Activated CD4-positive, alpha-beta T cell treated with anti-CD3 and anti-CD28 coated beads, Interleukin-10, Interleukin-2, amounts not matched to agents 100 ng/mL and 50 ng/mL, durations not matched to agents 16 hours and 8 hours (primary cell): ENCODE measurements around the gene CDK14.
"Not testable (repeated sequence)": the region's sequence is repeated elsewhere in the genome, so short reads cannot be mapped to it uniquely, and the experiment has no call there.

Experiments
- DNase-seq: peaks from one replicate; pipeline ENCODE4 v3.0.0-alpha.2; 2020

The CDK14 gene

GRCh38 chr7:90723866-90724265 is 127.7 kb downstream of the CDK14 start:
- no peak for DNase-seq

GRCh38 chr7:90726120-90726519 is 130.0 kb downstream of the CDK14 start:
- DNase-seq = no peak

- no peak for DNase-seq
Observed at GRCh38 chr7:90726623-90727022, 130.5 kb downstream of the CDK14 start.

GRCh38 chr7:90727412-90727811 is 131.3 kb downstream of the CDK14 start:
- DNase-seq = no peak

- DNase-seq = no peak
Observed at GRCh38 chr7:90728568-90728967, 132.4 kb downstream of the CDK14 start.

- not testable (repeated sequence) for DNase-seq
Observed at GRCh38 chr7:90735611-90736280, 139.6 kb downstream of the CDK14 start.

- no peak for DNase-seq
Observed at GRCh38 chr7:90736316-90736715, 140.2 kb downstream of the CDK14 start.

- peak; percentile 21 for DNase-seq
Observed at GRCh38 chr7:90736968-90737939, 141.1 kb downstream of the CDK14 start.

GRCh38 chr7:90738249-90738648 is 142.1 kb downstream of the CDK14 start:
- no peak for DNase-seq

GRCh38 chr7:90739716-90740115 is 143.6 kb downstream of the CDK14 start:
- no peak for DNase-seq

- DNase-seq = no peak
Observed at GRCh38 chr7:90740386-90740785, 144.3 kb downstream of the CDK14 start.

GRCh38 chr7:90743626-90744025 is 147.5 kb downstream of the CDK14 start:
- no peak for DNase-seq

GRCh38 chr7:90747516-90747915 is 151.4 kb downstream of the CDK14 start:
- DNase-seq = no peak

GRCh38 chr7:90749262-90749661 is 153.1 kb downstream of the CDK14 start:
- no peak for DNase-seq

- DNase-seq = no peak
Observed at GRCh38 chr7:90749774-90750173, 153.7 kb downstream of the CDK14 start.

- DNase-seq = no peak
Observed at GRCh38 chr7:90751595-90751994, 155.5 kb downstream of the CDK14 start.

GRCh38 chr7:90752051-90752450 is 155.9 kb downstream of the CDK14 start:
- DNase-seq = no peak

- DNase-seq = no peak
Observed at GRCh38 chr7:90755041-90755440, 158.9 kb downstream of the CDK14 start.

- DNase-seq = no peak
Observed at GRCh38 chr7:90756366-90756765, 160.2 kb downstream of the CDK14 start.

GRCh38 chr7:90757565-90757950 is 161.4 kb downstream of the CDK14 start:
- not testable (repeated sequence) for DNase-seq

GRCh38 chr7:90758933-90759562 is 162.9 kb downstream of the CDK14 start:
- no peak for DNase-seq

- no peak for DNase-seq
Observed at GRCh38 chr7:90759710-90760109, 163.6 kb downstream of the CDK14 start.

GRCh38 chr7:90760892-90761291 is 164.8 kb downstream of the CDK14 start:
- DNase-seq = no peak

- no peak for DNase-seq
Observed at GRCh38 chr7:90761584-90761983, 165.5 kb downstream of the CDK14 start.
